Panc1 (cell line): Measurements from ENCODE around the gene THRB. TPM values are rescaled to one million over a fixed set of nuclear protein-coding genes. Genes with fewer than 3 reads are reported as not detected.

Experiments used
- ATAC-seq: fragments of 200-7000 bp; cut with Tn5 transposase; 2 replicates; pipeline ENCODE4 v1.9.1; 2020; ENCODE audit warnings: mild to moderate bottlenecking, moderate library complexity
- BruUV-seq: library from RNA; stranded (reverse); fragments of 400-500 nt; replicated peaks from 2 replicates; lab custom pipeline; 2021; lab: Mats Ljungman, UMichigan
- CTCF ChIA-PET: fragments of 300-600 bp; sonication (Branson Sonifier 250); formaldehyde crosslinking; loops from one replicate; lab custom pipeline; 2022; ENCODE audit warnings: antibody characterized with exemption; lab: Charles Lee
- POLR2A ChIA-PET: fragments of 300-600 bp; sonication (Branson Sonifier 250); formaldehyde crosslinking; loops from one replicate; lab custom pipeline; 2022; ENCODE audit warnings: antibody characterized with exemption; lab: Charles Lee
- DNase-seq: peaks from one replicate; pipeline ENCODE4 v3.0.0-alpha.2; 2010; ENCODE audit warnings: low read depth, low spot score
- H3K27ac ChIP-seq: 2 replicates; pipeline ENCODE4 v1.5.1; 2011; ENCODE audit warnings: mild to moderate bottlenecking, low read length, inconsistent platforms
- H3K27me3 ChIP-seq: fragments of 200-500 bp; sonication (Bioruptor generic); 2 replicates; pipeline ENCODE4 v1.6.0; 2014; ENCODE audit warnings: low read length, inconsistent platforms; ENCODE audit not compliant: control insufficient read depth, insufficient read depth
- H3K36me3 ChIP-seq: fragments of 200-500 bp; sonication (Bioruptor generic); 2 replicates; pipeline ENCODE4 v1.5.1; 2014; ENCODE audit warnings: inconsistent platforms, mild to moderate bottlenecking, low read length, moderate library complexity; ENCODE audit not compliant: control insufficient read depth, insufficient read depth
- H3K4me1 ChIP-seq: 2 replicates; pipeline ENCODE4 v1.5.1; 2011; ENCODE audit warnings: inconsistent platforms, mild to moderate bottlenecking, low read length, moderate library complexity; ENCODE audit not compliant: control insufficient read depth, insufficient read depth
- H3K4me3 ChIP-seq, 2 experiments: 2 replicates each; pipeline ENCODE4 v1.5.1; 2011 to 2012; ENCODE audit warnings: low read depth in 2 of 2, low read length in 2 of 2, mild to moderate bottlenecking in 2 of 2, inconsistent platforms in 1 of 2, moderate library complexity in 1 of 2
- H3K9me3 ChIP-seq: fragments of 200-500 bp; sonication (Bioruptor generic); 2 replicates; pipeline ENCODE4 v1.5.1; 2014; ENCODE audit warnings: low read depth, mild to moderate bottlenecking, inconsistent platforms, low read length, moderate library complexity; ENCODE audit not compliant: control insufficient read depth, insufficient read depth
- POLR2AphosphoS5 ChIP-seq: IDR thresholded peaks from 2 replicates; pipeline ENCODE4 v1.6.1; 2012; ENCODE audit warnings: mild to moderate bottlenecking, low read depth, low read length, moderate library complexity
- REST ChIP-seq, 2 experiments: IDR thresholded peaks; 2 replicates each; pipeline ENCODE4 v1.6.1; 2011 to 2012; ENCODE audit warnings: low read depth in 2 of 2, control low read depth in 1 of 2, low read length in 1 of 2, mild to moderate bottlenecking in 1 of 2, moderate library complexity in 1 of 2; ENCODE audit not compliant: insufficient read depth in 1 of 2
- SIN3A ChIP-seq: IDR thresholded peaks from 2 replicates; pipeline ENCODE4 v1.6.1; 2012; ENCODE audit warnings: low read depth, mild to moderate bottlenecking, low read length, moderate library complexity, borderline replicate concordance; ENCODE audit not compliant: insufficient read depth
- TCF7L2 ChIP-seq: IDR thresholded peaks from 2 replicates; pipeline ENCODE4 v1.6.1; 2011; ENCODE audit warnings: mild to moderate bottlenecking, low read depth, low read length, inconsistent platforms
- in situ Hi-C: cut with HindIII; loops from 2 replicates; pipeline ENCODE4 v1.10.0; 2016; ENCODE audit warnings: low sequenced_read_pairs, low pct_unique_long_range_greater_than_20kb
- intact Hi-C: fragments of 100-400 bp; cut with micrococcal nuclease; formaldehyde crosslinking; loops from one replicate; pipeline ENCODE4 v1.10.0; 2022; ENCODE audit not compliant: unreplicated experiment
- total RNA-seq: library from RNA; stranded (reverse); gene quantifications from one replicate; pipeline ENCODE4 v1.2.1, GENCODE V29; 2021; ENCODE audit not compliant: unreplicated experiment
- TF ChIP-seq, protein P1 (sequence below): fragments of 450-650 bp; IDR thresholded peaks from 2 replicates; pipeline ENCODE4 v1.5.1; 2017; ENCODE audit warnings: mild to moderate bottlenecking

THRB gene
- total RNA-seq, 1 experiment from 2014 or later, result 3.9 TPM

DNA sequence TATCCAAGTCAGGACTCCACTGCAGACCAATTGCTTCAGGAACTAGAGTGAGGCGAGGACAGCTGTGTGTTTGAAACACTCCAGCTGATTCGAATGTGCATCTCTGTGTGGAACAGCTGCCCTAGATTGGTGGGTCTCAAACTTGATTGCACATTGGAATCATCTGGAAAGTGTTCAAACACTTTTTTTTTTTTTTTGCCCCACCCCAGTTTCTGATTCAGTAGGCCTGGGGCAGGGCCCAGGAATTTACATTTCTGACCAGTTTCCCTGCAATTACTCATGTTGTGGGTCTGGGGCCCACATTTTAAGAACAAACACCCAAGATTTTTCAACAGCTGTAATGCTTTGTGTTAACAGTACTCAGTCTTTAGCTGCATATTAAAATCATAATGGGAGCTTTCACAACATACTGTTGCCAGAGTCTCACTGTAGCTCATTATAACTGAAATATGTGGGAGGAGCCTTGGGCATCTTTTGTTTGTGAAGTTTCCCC lies 392.9 kb downstream of the THRB start:
- DNase-seq (no peak), ATAC-seq (no peak)
- no peaks in the 10 kb centered on the region for H3K27me3 ChIP-seq
- no peaks in the 10 kb centered on the region for H3K4me1 ChIP-seq
- intact Hi-C loops, result no loop called here
- no TSS peak for BruUV-seq
- TF ChIP-seq, protein P1, sequence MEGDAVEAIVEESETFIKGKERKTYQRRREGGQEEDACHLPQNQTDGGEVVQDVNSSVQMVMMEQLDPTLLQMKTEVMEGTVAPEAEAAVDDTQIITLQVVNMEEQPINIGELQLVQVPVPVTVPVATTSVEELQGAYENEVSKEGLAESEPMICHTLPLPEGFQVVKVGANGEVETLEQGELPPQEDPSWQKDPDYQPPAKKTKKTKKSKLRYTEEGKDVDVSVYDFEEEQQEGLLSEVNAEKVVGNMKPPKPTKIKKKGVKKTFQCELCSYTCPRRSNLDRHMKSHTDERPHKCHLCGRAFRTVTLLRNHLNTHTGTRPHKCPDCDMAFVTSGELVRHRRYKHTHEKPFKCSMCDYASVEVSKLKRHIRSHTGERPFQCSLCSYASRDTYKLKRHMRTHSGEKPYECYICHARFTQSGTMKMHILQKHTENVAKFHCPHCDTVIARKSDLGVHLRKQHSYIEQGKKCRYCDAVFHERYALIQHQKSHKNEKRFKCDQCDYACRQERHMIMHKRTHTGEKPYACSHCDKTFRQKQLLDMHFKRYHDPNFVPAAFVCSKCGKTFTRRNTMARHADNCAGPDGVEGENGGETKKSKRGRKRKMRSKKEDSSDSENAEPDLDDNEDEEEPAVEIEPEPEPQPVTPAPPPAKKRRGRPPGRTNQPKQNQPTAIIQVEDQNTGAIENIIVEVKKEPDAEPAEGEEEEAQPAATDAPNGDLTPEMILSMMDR, result no peak
- TF ChIP-seq TCF7L2, result no peak
- TF ChIP-seq POLR2AphosphoS5, result no peak
- TF ChIP-seq REST (IDR thresholded peaks at IDR 0.05; ENCODE audit: insufficient read depth in 1 of 2, low read depth in 2 of 2, low read length in 1 of 2), result no peak
- no peak for TF ChIP-seq SIN3A
- CTCF ChIA-PET, result no interaction called here
- no peaks in the 10 kb centered on the region for H3K36me3 ChIP-seq
- in situ Hi-C loops, result no loop called here
- POLR2A ChIA-PET, result no interaction called here
- no peak overlapping the region for H3K27ac ChIP-seq
- H3K9me3 ChIP-seq, result no peaks in the 10 kb centered on the region
- H3K4me3 ChIP-seq, result no peak overlapping the region

GRCh38 chr3:24100696-24101402 lies 393.8 kb downstream of the THRB start:
- ChIA-PET POLR2A (no interaction called here), CTCF (no interaction called here)
- TF ChIP-seq POLR2AphosphoS5 (no peak), REST (IDR thresholded peaks at IDR 0.05; ENCODE audit: insufficient read depth in 1 of 2, low read depth in 2 of 2, low read length in 1 of 2) (no peak), TCF7L2 (no peak), SIN3A (no peak)
- TF ChIP-seq, protein P1, result no peak
- Histone ChIP-seq H3K4me1 (no peaks in the 10 kb centered on the region), H3K27ac (no peak overlapping the region), H3K36me3 (no peaks in the 10 kb centered on the region), H3K4me3 (no peak overlapping the region), H3K9me3 (no peaks in the 10 kb centered on the region), H3K27me3 (no peaks in the 10 kb centered on the region)
- ATAC-seq, result no peak
- no TSS peak for BruUV-seq
- intact Hi-C loops (no loop called here), in situ Hi-C loops (no loop called here)
- no peak for DNase-seq
